Activated naive CD4-positive, alpha-beta T cell (primary cell): ENCODE measurements around the gene OR2V2.
"Not testable (repeated sequence)": the region's sequence is repeated elsewhere in the genome, so short reads cannot be mapped to it uniquely, and the experiment has no call there.

Experiments
- DNase-seq, 4 experiments: peaks; one replicate each; lab custom pipeline; 2025; lab: John Stamatoyannopoulos, UW

The OR2V2 gene

DNA sequence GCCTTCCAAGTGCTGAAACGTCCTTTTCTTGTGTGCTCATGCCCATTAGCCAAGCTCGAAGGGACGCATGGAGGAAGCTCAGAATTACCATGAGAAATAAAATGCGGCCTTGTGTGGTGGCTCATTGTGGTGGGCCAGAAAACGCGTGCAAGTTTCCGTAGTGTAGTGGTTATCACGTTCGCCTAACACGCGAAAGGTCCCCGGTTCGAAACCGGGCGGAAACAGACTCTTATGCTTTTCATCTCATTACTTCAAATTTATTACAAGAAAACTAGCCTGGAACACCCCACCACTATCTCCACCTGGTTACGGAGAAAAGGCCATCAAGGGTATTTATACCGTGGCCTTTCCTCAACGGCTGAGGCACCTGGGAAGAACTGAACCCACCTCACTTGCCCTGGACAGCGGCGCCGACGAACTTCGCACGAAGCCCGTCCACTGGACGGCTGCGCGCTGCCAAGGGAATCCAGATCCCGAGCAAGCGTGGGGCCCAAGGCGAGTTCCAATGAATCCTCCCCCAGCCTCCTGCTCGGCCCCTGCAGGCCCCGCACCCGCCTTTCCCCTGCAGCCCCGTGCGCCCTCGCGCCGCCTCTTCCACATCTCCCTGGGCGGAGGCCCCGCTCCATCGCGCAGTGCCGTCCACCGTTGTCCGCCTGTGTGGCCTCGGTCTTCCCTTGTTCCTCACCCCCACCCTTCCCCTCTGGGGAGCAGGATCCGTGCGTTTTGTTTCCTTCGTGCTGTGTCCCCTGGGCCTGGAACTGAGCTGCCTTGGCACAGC, 22.3 kb downstream of the OR2V2 start:
- DNase-seq = peak; percentile 43 to 77 (median 45)

DNA sequence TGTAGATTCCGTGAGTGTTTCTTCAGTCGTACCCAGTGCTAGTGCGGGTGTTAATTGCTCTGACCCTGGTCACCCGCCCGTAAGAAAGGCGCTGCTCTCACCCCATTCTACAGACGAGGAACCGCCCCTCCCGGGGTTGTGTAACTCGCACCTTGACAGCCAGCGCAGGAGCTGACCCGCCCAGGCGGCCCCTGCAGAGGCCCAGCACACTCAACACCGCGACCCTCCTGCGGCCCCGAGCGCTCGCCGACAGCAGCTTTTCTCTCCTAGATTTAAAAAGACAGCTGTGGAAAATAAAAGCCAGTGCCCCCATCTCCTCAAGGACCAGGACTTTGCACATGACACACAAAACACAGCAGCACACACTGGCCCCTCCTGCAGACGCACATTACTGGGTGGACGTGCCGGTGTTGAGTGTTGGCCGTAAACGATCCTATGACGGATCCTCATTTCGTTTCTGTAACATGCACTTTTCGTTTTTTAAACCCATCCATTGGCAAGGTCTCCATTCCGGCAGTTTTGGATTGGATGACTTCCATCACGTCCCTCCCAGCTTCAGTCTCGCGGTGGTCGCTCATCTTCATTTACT, 22.9 kb downstream of the OR2V2 start:
- no peak for DNase-seq

DNA sequence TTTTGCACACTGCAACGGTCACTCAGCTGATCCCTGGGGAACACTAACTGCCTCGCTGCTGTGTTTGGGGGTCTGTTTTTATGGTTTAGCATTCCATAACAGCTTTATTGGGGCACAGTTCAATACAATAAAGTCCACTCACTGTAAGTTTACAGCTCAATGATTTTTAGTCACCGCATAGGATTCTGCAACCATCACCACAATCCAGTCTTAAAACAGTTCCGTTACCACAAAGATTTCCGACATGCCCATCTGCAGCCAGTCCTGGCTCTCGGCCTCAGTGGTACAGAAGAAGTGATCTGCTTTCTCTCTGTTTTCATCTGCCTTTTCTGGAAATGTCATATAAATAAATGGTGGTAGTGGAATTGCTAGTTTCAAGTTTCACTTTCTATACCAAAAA, 23.6 kb downstream of the OR2V2 start:
- DNase-seq = no peak

DNA sequence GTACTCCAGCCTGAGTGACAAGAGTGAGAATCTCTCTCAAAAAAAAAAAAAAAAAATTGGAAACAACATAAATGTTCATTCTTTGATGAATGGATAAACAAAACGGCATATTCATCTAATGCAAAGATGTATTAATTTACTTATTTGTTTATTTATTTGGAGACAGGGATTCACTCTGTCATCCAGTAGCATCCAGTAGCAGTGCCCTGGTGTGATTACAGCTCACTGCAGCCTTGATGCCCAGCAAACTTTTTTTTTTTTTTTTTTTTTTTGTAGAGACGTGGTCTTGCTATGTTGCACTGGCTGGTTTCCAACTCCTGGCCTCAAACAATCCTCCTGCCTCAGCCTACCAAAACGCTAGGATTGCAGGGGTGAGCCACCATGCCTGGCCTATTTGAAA, 24.4 kb downstream of the OR2V2 start:
- no peak for DNase-seq

DNA sequence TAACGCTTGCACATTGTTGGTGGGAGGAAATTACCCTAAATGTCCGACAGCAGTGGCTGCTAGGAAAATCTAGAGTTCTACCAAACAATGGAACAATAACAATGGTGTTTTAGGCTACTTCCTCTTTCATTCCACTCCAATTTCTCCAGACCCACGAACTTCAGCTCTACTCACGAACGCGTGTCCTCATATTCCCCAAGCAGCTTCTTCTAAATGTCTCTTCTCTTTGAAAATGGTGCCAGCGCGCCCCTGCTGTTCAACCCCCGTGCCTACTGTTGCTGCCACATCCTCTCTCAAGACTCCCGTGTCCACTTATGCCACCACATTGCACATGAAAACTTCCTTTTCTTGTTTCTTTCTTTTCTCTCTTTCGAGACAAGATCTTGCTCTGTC, 25.6 kb downstream of the OR2V2 start:
- DNase-seq = no peak

DNA sequence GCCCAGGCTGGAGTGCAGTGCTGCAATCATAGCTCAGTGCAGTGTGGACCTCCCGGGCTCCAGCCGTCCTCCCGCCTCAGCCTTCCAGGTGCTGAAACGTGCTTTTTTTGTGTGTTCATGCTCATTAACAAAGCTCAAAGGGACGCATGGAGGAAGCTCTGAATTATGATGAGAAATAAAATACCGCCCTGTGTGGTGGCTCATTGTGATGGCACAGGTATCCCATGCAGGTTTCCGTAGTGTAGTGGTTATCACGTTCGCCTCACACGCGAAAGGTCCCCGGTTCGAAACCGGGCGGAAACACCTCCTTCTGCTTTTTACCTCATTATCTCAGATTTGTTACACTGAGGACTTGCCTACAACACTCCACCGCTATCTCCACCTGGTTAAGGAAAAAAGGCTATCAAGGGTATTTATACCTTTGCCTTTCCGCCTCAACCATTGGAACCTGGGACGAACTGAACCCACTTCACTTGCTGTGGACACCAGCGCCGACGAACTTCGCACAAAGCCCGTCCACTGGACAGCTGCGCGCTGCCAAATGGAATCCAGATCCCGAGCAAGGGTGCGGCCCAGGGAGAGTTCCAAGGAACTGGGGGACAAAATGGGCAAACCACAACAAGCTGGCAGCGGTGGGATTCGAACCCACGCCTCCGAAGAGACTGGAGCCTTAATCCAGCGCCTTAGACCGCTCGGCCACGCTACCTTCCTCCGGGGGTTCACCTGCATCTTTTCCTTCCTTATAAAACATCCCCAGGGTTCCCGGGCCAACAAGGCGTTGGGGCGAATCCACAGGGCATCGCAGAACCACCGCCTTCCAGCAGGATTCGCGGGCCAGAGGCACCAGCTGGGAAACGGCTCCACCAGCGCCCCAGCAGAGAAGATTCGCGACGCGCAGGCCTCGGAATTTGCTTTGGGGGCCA, 26.3 kb downstream of the OR2V2 start:
- DNase-seq = no peak

DNA sequence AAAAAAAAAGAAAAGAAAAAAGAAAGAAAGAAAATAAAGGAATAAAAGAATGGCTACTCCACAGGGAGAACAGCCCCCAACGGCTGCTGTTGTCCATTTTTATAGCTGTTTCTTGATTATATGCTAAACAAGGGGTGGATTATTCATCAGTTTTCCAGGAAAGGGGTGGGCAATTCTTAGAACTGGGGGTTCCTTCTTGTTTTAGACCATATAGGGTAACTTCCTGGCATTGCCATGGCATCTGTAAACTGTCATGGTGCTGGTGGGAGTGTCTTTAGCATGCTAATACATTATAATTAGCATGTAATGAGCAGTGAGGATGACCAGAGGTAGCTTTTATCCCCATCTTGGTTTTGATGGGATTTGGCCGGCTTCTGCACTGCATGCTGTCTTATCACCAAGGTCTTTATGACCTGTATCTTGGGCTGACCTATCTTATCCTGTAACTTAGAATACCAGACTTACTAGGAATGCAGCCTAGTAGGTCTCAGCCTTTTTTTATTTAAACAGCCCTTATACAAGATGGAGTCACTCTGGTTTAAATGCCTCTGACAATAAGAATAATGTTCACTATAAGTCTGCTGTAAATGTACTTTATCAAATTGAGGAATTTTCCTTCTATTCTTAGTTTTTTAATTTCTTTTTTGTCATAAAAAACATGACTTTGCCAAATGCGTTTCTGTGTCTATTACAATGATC, 29.0 kb downstream of the OR2V2 start:
- DNase-seq = no peak

DNA sequence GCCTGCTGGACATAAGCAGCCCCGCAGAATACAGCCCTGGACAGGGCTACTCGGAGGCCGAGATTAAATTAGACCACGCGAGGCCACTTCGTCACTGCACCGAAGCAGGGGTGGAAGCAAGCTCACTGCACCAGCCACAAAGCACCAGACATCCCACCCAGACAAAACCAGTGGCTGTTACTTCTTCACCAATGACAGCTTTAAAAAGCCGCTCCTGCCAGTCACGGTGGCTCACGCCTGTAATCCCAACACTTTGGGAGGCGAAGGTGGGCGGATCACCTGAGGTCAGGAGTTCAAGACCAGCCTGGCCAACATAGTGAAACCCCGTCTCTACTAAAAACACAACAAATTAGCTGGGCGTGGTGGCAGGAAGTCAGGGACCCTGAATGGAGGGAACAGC, 30.2 kb downstream of the OR2V2 start:
- not testable (repeated sequence) for DNase-seq

DNA sequence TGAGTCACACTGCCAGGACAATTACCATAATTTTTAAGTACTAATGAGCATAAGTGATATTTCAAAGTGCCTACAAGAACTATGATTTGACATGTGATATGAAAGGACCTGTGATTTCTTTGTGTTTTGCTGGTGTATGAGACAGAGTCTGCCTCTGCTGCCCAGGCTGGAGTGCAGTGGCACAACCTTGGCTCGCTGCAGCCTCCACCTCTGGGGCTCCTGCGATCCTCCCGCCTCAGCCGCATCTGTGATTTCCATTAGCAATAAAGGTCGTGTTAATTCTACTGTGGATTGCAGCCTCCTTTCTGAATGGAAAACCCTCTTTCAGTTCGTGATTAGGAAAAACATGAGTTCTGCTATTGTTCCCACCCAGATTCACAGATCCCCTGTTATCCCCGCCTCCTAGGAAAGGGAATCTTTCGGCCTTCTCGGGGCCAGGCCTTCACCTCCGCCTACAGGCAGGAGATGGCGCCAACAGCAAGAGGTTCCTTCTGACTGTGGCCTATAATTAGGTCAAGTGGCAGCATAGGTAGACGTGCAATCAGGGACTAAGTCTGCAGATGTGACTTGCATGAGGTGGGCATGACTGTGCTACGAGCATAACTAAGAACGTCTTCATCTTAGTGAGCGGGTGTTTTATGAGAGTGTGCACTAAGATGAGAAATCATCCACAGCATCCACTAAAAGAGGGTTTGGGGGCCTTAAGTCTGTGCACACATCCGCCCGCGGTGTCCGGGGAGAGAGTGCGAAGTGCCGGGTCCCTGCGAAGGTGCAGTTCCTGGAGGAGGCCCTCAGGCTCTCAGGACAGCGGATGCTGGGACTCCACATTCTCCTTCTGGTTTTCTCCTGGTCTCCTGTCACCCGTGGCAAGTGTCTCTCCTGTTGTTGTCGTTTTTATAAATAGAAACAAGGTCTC, 34.5 kb downstream of the OR2V2 start:
- DNase-seq = no peak

DNA sequence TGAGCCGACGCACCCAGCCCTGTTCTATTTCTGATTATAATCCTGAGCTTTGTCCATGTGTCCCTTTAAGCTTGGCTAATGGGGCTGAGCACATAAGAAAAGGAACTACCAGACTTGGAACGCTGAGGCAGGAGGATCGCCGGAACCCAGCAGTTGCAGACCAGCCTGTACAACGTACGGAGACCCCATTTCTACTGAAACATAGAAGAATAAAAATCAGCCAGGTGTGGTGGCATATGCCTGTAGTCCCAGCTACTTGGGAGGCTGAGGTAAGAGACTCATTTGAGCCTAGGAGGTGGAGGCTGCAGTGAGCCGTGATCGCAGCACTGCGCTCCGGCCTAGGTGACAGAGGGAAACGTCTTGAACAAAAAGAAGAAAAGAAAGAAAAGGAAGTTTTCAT, 35.3 kb downstream of the OR2V2 start:
- DNase-seq = no peak

DNA sequence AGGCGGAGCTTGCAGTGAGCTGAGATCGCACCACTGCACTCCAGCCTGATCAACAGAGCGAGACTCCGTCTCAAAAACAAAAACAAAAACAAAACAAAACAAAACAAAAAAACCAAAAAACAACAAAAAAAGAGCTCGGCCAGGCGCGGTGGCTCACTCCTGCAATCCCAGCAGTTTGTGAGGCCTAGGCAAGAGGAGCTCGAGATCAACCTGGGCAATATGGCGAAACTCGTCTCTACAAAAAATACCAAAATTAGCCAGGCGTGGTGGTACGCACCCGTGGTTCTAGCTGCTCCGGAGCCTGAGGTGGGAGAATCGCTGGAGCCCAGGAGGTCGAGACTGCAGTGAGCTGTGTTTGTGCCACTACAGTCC, 37.4 kb downstream of the OR2V2 start:
- DNase-seq = no peak

DNA sequence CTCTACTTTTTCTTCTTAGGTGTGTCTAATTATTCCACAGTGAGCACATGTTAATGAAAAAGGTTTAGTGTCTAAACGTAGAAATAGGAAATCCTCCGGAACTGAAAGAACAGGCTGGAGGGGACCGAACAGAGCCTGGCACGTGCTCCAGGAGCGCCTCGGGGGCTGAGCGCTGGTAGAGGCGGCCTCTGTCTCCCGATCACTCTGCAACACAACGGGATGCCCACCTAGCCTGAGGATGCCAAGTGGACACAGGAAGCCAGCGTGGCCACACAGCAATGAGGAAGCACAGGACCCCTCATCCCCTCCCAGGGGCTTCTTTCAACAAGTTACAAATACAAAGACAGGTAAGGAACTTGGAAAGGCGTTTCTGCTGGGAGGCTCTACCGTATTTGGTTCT, 38.2 kb downstream of the OR2V2 start:
- DNase-seq = no peak

DNA sequence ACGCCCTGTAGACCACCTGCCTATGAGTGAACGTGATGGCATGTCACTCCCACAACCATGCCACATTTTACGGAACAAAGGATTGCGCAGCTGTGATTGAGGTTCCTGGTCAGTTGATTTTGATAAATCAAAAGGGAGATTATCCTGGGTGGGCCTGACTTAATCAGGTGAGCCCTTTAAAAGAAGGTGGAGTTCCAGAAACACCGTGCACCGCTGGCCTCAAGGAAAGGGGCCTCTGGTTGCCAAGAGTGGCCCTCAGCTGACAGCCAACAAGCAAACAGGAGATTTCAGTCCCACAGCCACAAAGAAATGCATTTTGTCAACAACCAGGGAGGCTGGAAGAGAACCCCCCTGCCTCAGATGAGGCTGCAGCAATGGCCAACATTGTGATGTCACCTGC, 38.6 kb downstream of the OR2V2 start:
- no peak for DNase-seq

DNA sequence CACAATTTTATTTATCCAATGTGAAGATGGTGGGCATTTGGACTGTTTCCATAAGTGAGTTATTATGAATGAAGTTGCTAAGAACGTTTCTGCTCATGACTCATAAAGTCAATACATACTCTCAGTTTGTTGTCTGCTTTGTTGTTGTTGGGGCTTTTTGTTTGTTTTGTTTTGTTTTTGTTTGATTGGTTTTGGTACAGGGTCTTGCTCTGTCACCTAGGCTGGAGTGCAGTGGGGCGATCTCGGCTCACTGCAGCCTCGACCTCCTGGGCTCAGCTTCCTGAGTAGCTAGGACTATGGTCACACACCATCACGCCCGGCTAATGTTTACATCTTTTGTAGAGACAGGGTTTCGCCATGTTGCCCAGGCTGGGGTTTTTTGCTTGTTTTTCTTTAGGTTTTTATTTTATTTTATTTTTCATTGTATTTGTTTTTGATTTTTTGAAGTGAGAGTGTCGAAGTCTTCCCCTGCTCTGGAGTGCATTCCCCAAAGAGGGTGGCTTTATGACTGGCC, 39.7 kb downstream of the OR2V2 start:
- DNase-seq = no peak

DNA sequence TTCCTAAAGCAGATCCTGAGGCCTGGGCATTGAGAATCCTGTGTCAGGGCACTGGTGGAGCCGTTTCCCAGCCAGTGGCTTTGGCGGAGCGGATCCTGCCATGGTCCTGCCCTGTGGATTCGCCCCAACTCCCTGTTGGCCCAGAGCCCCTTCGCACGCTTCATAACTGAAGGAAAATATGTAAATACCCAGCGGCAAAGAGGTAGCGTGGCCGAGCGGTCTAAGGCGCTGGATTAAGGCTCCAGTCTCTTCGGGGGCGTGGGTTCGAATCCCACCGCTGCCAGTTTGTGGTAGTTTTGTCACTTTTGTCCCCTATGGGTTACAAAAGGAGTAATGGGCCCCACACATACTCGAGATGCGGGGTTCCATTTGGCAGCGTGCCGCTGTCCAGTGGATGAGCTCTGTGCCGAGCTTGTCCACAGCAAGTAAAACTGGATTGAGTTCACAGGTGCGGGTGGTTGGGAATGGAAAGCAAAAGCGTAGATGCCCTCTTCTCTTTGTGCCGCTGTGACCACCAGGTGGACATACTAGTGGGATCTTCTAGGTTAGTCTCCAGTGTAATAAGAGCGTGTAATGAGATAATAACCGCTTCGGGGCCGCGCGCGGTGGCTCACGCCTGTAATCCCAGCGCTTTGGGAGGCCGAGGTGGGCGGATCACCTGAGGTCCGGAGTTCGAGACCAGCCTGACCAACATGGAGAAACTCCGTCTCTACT, 40.3 kb downstream of the OR2V2 start:
- no peak for DNase-seq

DNA sequence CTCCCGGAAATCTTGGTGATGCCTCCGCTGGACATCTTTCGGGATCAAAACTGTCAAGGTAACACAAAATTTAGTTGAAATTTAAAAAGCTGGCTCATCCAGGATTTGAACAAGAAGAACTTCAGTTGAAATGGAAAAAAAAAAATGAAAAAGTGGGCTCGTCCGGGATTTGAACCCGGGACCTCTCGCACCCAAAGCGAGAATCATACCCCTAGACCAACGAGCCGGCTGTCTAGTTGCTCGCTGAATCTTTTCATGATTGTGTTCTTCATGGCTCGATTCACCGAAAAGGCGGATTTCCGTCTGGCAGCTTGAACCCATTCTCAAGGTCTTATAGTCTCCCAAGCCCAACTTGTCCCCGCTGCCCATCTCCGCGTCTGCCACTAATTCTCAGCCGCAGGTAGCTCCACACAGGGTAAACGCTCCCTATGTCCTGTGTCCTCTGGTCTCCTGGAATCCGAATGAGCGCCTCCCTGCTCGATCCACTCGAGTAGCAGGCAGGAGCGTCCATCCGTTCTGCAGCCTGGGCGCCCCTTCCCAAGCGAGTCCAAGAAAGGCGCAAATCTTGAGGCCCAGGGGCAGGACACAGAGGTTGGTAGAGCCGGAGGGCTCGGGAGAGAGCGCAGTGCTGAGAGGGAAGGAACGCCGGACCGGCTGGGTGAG, 41.4 kb downstream of the OR2V2 start:
- DNase-seq = no peak

DNA sequence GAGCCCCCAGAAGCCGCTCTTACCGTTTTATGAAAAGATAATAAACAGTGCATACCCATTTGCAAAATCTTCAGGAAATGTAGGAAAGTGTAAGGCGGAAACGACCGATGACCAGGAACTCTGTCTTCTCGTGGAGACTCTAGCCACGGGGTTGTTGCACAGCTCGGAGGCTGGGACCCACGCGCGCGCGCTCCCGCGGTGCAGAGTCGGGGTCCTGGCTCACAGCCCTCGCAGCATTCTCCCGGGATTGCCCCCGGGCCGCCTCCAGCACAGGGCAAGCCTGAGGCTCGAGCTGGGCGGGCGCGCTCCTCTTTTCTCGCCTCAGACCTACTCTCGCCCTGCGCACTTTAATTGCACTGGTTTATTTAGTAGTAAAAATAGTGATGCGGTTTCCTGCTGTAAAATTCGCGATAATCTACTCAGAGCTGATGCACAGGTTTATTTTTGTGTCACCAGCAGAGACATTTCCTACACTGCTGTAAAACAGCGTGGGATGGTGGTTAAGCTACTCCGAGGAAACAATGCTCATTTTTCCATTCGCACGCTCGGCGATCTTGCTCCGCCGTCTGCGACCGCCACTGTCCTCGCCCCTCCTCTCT, 42.1 kb downstream of the OR2V2 start:
- no peak for DNase-seq

DNA sequence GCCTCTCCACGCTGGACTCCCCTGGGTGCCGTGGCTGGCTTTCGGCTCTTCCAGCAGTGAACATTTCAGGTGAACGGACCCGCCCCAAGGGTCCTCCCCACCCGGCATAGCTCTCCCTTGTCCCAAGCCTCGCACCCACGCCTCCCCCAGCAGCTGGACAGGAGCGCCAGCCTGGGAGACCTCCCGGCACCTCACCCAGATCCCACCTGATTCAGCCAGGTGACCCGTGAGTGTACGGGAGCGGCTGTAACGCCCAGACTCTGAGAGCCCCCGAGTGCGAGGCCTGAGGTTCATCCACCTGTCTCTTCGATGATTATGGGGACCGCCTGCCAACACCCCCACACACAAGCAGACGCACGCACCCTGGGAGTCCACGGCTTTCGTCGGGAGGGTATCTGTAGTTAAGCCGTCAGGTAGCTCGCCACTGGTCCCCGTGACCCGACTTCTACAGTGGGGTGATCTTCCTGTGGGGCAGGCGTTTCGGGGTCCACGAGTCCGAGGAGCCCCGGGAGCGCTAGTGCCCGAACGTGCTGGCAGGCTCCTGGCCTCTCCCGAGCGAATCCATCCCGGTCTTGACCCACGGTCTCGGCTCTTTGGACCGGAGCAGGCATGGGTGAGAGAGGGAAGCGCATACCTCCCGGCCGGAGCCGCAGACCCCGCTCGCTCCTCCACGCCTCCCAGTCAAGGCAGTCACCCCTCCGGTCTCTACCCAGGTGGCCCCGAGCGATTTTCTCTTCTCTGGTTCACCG, 42.8 kb downstream of the OR2V2 start:
- DNase-seq = no peak
